ENCODE results near the gene SNX30.

- no peak for TF ChIP-seq YY1 (IDR thresholded peaks at IDR 0.05; ENCODE audit: insufficient read depth, insufficient read length)
- TF ChIP-seq ZNF274 (IDR thresholded peaks at IDR 0.05; ENCODE audit: low read depth, low read length), result no peak
- no peak for TF ChIP-seq SUZ12 (IDR thresholded peaks at IDR 0.05; ENCODE audit: extremely low read depth, insufficient read depth, insufficient read length)
Measured at GRCh38 chr9:112913326-112913725, 162.8 kb downstream of the SNX30 start.
